PC-9 (cell line): ENCODE results near the gene ATXN2L. TPM values are rescaled to one million over a fixed set of nuclear protein-coding genes. Genes with fewer than 3 reads are reported as not detected.

Experiments
- BruUV-seq: library from RNA; stranded (reverse); fragments of 400-500 nt; replicated peaks from 2 replicates; lab custom pipeline; 2021; lab: Mats Ljungman, UMichigan
- CTCF ChIA-PET: fragments of 300-600 bp; sonication (Branson Sonifier 250); formaldehyde crosslinking; loops from one replicate; lab custom pipeline; 2022; ENCODE audit warnings: antibody characterized with exemption; lab: Charles Lee
- POLR2A ChIA-PET: fragments of 300-600 bp; sonication (Branson Sonifier 250); formaldehyde crosslinking; loops from one replicate; lab custom pipeline; 2022; ENCODE audit warnings: antibody characterized with exemption; ENCODE audit not compliant: unreplicated experiment; lab: Charles Lee
- DNase-seq, 2 experiments: peaks; one replicate each; pipeline versions ENCODE4 v3.0.0 to v3.0.0-alpha.2; 2015 to 2022; ENCODE audit warnings: mixed read lengths in 1 of 2
- H2AFZ ChIP-seq: fragments of 200-600 bp; sonication (generic); 2 replicates; pipeline ENCODE4 v1.8.1; 2017; ENCODE audit warnings: antibody characterized with exemption
- H3F3A ChIP-seq: fragments of 200-600 bp; sonication (generic); 2 replicates; pipeline ENCODE4 v1.8.1; 2017; ENCODE audit warnings: antibody characterized with exemption, mild to moderate bottlenecking, low read depth; ENCODE audit not compliant: insufficient read depth
- H3K27ac ChIP-seq: fragments of 200-600 bp; sonication (generic); 2 replicates; pipeline ENCODE4 v1.6.1; 2016; ENCODE audit warnings: mixed run types
- H3K27me3 ChIP-seq: fragments of 200-600 bp; sonication (generic); 2 replicates; pipeline ENCODE4 v1.6.1; 2016; ENCODE audit warnings: low read depth, mixed run types; ENCODE audit not compliant: insufficient read depth
- H3K36me3 ChIP-seq: fragments of 200-600 bp; sonication (generic); 2 replicates; pipeline ENCODE4 v1.6.1; 2016; ENCODE audit warnings: low read depth, mixed run types
- H3K4me1 ChIP-seq: fragments of 200-600 bp; sonication (generic); replicated peaks from 2 replicates; pipeline ENCODE4 v1.6.1; 2016; ENCODE audit warnings: mixed run types; ENCODE audit not compliant: insufficient read depth
- H3K4me2 ChIP-seq: fragments of 200-600 bp; sonication (generic); 2 replicates; pipeline ENCODE4 v1.6.1; 2017; ENCODE audit warnings: mixed run types
- H3K4me3 ChIP-seq: fragments of 200-600 bp; sonication (generic); 2 replicates; pipeline ENCODE4 v1.6.1; 2016; ENCODE audit warnings: mixed run types
- H3K79me2 ChIP-seq: fragments of 200-600 bp; sonication (generic); 2 replicates; pipeline ENCODE4 v1.6.1; 2017; ENCODE audit warnings: low read depth, mixed run types
- H3K9me2 ChIP-seq: fragments of 200-600 bp; sonication (generic); 2 replicates; pipeline ENCODE4 v1.8.1; 2017; ENCODE audit warnings: mild to moderate bottlenecking; ENCODE audit not compliant: insufficient read depth
- H3K9me3 ChIP-seq: fragments of 200-600 bp; sonication (generic); 2 replicates; pipeline ENCODE4 v1.8.1; 2016; ENCODE audit warnings: low read depth; ENCODE audit not compliant: insufficient read depth
- H4K20me1 ChIP-seq: fragments of 200-600 bp; sonication (generic); 2 replicates; pipeline ENCODE4 v1.8.1; 2017; ENCODE audit not compliant: insufficient read depth
- CTCF ChIP-seq: fragments of 200-600 bp; sonication (generic); conservative IDR thresholded peaks from 2 replicates; pipeline ENCODE4 v1.6.1; 2017; ENCODE audit warnings: mixed run types, antibody characterized with exemption, mild to moderate bottlenecking, moderate library complexity
- EZH2 ChIP-seq: fragments of 200-600 bp; sonication (generic); IDR thresholded peaks from 2 replicates; pipeline ENCODE4 v1.8.0; 2017; ENCODE audit warnings: antibody characterized with exemption, low read depth
- intact Hi-C: fragments of 100-400 bp; cut with micrococcal nuclease; formaldehyde crosslinking; loops from one replicate; pipeline ENCODE4 v1.10.0; 2022; ENCODE audit not compliant: unreplicated experiment
- total RNA-seq: library from RNA; stranded (reverse); gene quantifications from 2 replicates; pipeline ENCODE4 v1.2.3, GENCODE V29; 2021

The ATXN2L gene
- total RNA-seq, 1 experiment from 2014 or later = 356 TPM

DNA sequence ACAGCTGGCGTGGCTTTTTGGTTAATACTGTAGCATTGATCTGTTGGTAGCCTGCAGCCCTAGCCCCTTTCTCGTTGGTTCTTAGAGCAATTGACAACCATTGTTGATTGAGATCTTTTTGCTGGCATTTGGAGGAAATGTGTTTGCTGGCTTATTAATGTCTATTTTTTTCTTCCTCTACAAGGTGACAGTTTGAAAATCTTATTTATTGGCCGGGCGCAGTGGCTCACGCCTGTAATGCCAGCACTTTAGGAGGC is 1.8 kb downstream of the ATXN2L start:
- BruUV-seq = no TSS peak
- Histone ChIP-seq H4K20me1 (peaks cover 46% of the 10 kb centered on the region), H2AFZ (no peak overlapping the region), H3K4me2 (peak overlapping the region; percentile 86), H3K79me2 (peaks cover 90% of the 10 kb centered on the region), H3K9me2 (no peaks in the 10 kb centered on the region), H3F3A (peaks cover 73% of the 10 kb centered on the region), H3K27ac (peak overlapping the region; percentile 86), H3K36me3 (peaks cover 50% of the 10 kb centered on the region), H3K4me3 (peak overlapping the region; percentile 74), H3K9me3 (no peaks in the 10 kb centered on the region), H3K27me3 (no peaks in the 10 kb centered on the region), H3K4me1 (peaks cover 21% of the 10 kb centered on the region)
- TF ChIP-seq CTCF (no peak), EZH2 (no peak)
- intact Hi-C loops = loop anchor here (1.0 kb wide), 2 partner anchors 22 to 126 kb away; partner anchors contain the start of genes NFATC2IP and TUFM
- DNase-seq = no peak
- ChIA-PET CTCF (no interaction called here), POLR2A (interaction anchor here (0.6 kb wide), 1 partner anchor 300 kb away, joined by 5 read pairs; no protein-coding TSS in a partner anchor)

DNA sequence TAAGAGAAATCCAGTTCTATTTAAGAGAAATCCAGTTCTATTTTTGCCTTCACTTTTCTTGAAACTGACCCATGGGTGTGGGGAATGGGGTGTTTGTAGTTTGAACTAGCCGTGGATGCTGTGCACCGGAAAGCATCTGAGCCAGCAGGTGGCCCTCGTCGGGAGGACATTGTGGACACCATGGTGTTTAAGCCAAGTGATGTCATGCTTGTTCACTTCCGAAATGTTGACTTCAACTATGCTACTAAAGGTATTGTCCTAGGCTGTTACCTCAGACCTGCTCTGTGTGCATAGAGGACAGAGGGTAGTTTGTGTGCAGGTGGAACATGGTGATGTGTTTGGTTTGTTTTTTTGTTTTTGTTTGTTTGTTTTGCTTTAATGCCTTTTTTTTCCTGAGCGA is 3.3 kb downstream of the ATXN2L start:
- Histone ChIP-seq H3K9me3 (no peaks in the 10 kb centered on the region), H2AFZ (no peak overlapping the region), H3K9me2 (no peaks in the 10 kb centered on the region), H3K4me3 (peak overlapping the region; percentile 74), H3K36me3 (peaks cover 64% of the 10 kb centered on the region), H4K20me1 (peaks cover 61% of the 10 kb centered on the region), H3K27me3 (no peaks in the 10 kb centered on the region), H3K4me2 (peak overlapping the region; percentile 86), H3K4me1 (peaks cover 21% of the 10 kb centered on the region), H3K27ac (no peak overlapping the region), H3F3A (peaks cover 79% of the 10 kb centered on the region), H3K79me2 (peaks cover 92% of the 10 kb centered on the region)
- DNase-seq = no peak
- POLR2A ChIA-PET = no interaction called here
- intact Hi-C loops = no loop called here
- no TSS peak for BruUV-seq
- CTCF ChIA-PET = no interaction called here
- TF ChIP-seq CTCF = no peak
- no peak for TF ChIP-seq EZH2

GRCh38 chr16:28829747-28830146 is 6.9 kb downstream of the ATXN2L start:
- peaks cover 65% of the 10 kb centered on the region for H3K79me2 ChIP-seq
- H3K27me3 ChIP-seq = no peaks in the 10 kb centered on the region
- H3K9me3 ChIP-seq = no peaks in the 10 kb centered on the region
- H3K4me1 ChIP-seq = peaks cover 13% of the 10 kb centered on the region
- intact Hi-C loops = no loop called here
- CTCF ChIA-PET = no interaction called here
- TF ChIP-seq CTCF = no peak
- TF ChIP-seq EZH2 = no peak
- no peaks in the 10 kb centered on the region for H3K9me2 ChIP-seq
- peaks cover 95% of the 10 kb centered on the region for H3K36me3 ChIP-seq
- no peak overlapping the region for H3K4me2 ChIP-seq
- H3F3A ChIP-seq = peaks cover 96% of the 10 kb centered on the region
- H3K4me3 ChIP-seq = no peak overlapping the region
- no peak overlapping the region for H2AFZ ChIP-seq
- H3K27ac ChIP-seq = no peak overlapping the region
- peaks cover 96% of the 10 kb centered on the region for H4K20me1 ChIP-seq
- BruUV-seq = no TSS peak
- POLR2A ChIA-PET = no interaction called here
- DNase-seq = no peak
